SU-DHL-6 (cell line): ENCODE results near the gene TRNT1.

ENCODE experiments used
- H2AFZ ChIP-seq: fragments of 200-600 bp; sonication (generic); 2 replicates; pipeline ENCODE4 v1.6.1; 2014; ENCODE audit warnings: low read depth, mild to moderate bottlenecking, moderate library complexity, mixed read lengths, antibody characterized with exemption, low read length; ENCODE audit not compliant: severe bottlenecking
- H3F3A ChIP-seq: fragments of 200-600 bp; shearing (Covaris generic); 2 replicates; pipeline ENCODE4 v1.6.0; 2016; ENCODE audit warnings: antibody characterized with exemption, mild to moderate bottlenecking; ENCODE audit not compliant: insufficient read depth
- H3K27ac ChIP-seq: fragments of 200-600 bp; sonication (generic); 2 replicates; pipeline ENCODE4 v1.5.1; 2016; ENCODE audit warnings: low read depth, mild to moderate bottlenecking, low read length, moderate library complexity, mixed read lengths
- H3K27me3 ChIP-seq: fragments of 200-600 bp; sonication (generic), shearing (Covaris generic); 2 replicates; pipeline ENCODE4 v1.6.0; 2014; ENCODE audit warnings: mild to moderate bottlenecking, low read length
- H3K36me3 ChIP-seq: fragments of 200-600 bp; sonication (generic); 2 replicates; pipeline ENCODE4 v1.6.1; 2014; ENCODE audit warnings: mild to moderate bottlenecking, low read length, mixed read lengths
- H3K4me2 ChIP-seq: fragments of 300-600, 200-600 bp; shearing (Covaris generic), sonication (generic); 2 replicates; pipeline ENCODE4 v1.6.0; 2014; ENCODE audit warnings: low read length, low read depth, mild to moderate bottlenecking; ENCODE audit not compliant: poor library complexity, severe bottlenecking
- H3K4me3 ChIP-seq: fragments of 200-600 bp; sonication (generic); 2 replicates; pipeline ENCODE4 v1.5.1; 2014; ENCODE audit warnings: antibody characterized with exemption, low read length, mild to moderate bottlenecking, mixed read lengths; ENCODE audit not compliant: insufficient read depth, poor library complexity, severe bottlenecking
- H3K79me2 ChIP-seq: fragments of 200-600 bp; sonication (generic); 2 replicates; pipeline ENCODE4 v1.6.1; 2014; ENCODE audit warnings: mild to moderate bottlenecking, low read length, moderate library complexity; ENCODE audit not compliant: insufficient read depth
- H3K9ac ChIP-seq: fragments of 200-600 bp; sonication (generic); 2 replicates; pipeline ENCODE4 v1.7.0; 2014; ENCODE audit warnings: mild to moderate bottlenecking, low read length
- H3K9me2 ChIP-seq: fragments of 200-600 bp; sonication (generic); replicated peaks from 2 replicates; pipeline ENCODE4 v1.6.1; 2014; ENCODE audit warnings: low read length; ENCODE audit not compliant: insufficient read depth
- H3K9me3 ChIP-seq: fragments of 200-600 bp; sonication (generic); 2 replicates; pipeline ENCODE4 v1.6.1; 2014; ENCODE audit warnings: low read length, mixed read lengths; ENCODE audit not compliant: insufficient read depth
- H4K20me1 ChIP-seq: fragments of 200-600 bp; sonication (generic); 2 replicates; pipeline ENCODE4 v1.6.1; 2014; ENCODE audit warnings: low read depth, mild to moderate bottlenecking, antibody characterized with exemption, low read length, moderate library complexity, mixed read lengths
- CTCF ChIP-seq: fragments of 200-600 bp; sonication (generic); IDR thresholded peaks from one replicate; pipeline ENCODE4 v1.5.1; 2017; ENCODE audit warnings: antibody characterized with exemption, mild to moderate bottlenecking, low read length, moderate library complexity; ENCODE audit not compliant: insufficient read depth, poor library complexity, severe bottlenecking
- EZH2phosphoT487 ChIP-seq: fragments of 200-600 bp; sonication (generic), shearing (Covaris generic); conservative IDR thresholded peaks from 2 replicates; pipeline ENCODE4 v1.6.1; 2018; ENCODE audit warnings: mild to moderate bottlenecking, antibody characterized with exemption, low read length, moderate library complexity, mixed read lengths

The TRNT1 gene

GRCh38 chr3:3097958-3098357 lies 28.8 kb upstream of the TRNT1 start:
- Histone ChIP-seq H3F3A (no peaks in the 10 kb centered on the region), H3K4me3 (no peak overlapping the region)

GRCh38 chr3:3101660-3102458 lies 24.9 kb upstream of the TRNT1 start:
- Histone ChIP-seq H2AFZ (no peak overlapping the region), H3K79me2 (no peaks in the 10 kb centered on the region), H3K9me2 (no peaks in the 10 kb centered on the region), H3K4me2 (no peak overlapping the region), H3K9ac (no peak overlapping the region), H3K4me3 (no peak overlapping the region), H3K27ac (no peak overlapping the region), H3K36me3 (no peaks in the 10 kb centered on the region), H4K20me1 (no peaks in the 10 kb centered on the region), H3K27me3 (peaks cover 4% of the 10 kb centered on the region), H3K9me3 (no peaks in the 10 kb centered on the region), H3F3A (no peaks in the 10 kb centered on the region)
- TF ChIP-seq CTCF (no peak), EZH2phosphoT487 (no peak)

More at GRCh38 chr3:3097958-3098357, 28.8 kb upstream of the TRNT1 start:
- Histone ChIP-seq H3K4me2 (no peak overlapping the region), H4K20me1 (no peaks in the 10 kb centered on the region), H3K9ac (no peak overlapping the region), H3K79me2 (no peaks in the 10 kb centered on the region), H3K36me3 (no peaks in the 10 kb centered on the region), H3K9me3 (no peaks in the 10 kb centered on the region), H3K9me2 (no peaks in the 10 kb centered on the region), H2AFZ (no peak overlapping the region), H3K27ac (no peak overlapping the region), H3K27me3 (no peaks in the 10 kb centered on the region; the same call in 1 of the 2 replicates)
- TF ChIP-seq CTCF, result no peak
- TF ChIP-seq EZH2phosphoT487, result no peak

GRCh38 chr3:3102751-3103150 lies 24.0 kb upstream of the TRNT1 start:
- Histone ChIP-seq H3F3A (no peaks in the 10 kb centered on the region), H3K4me2 (no peak overlapping the region), H2AFZ (no peak overlapping the region), H3K36me3 (no peaks in the 10 kb centered on the region), H4K20me1 (no peaks in the 10 kb centered on the region), H3K27me3 (peaks cover 4% of the 10 kb centered on the region), H3K4me3 (no peak overlapping the region), H3K9me2 (no peaks in the 10 kb centered on the region), H3K79me2 (no peaks in the 10 kb centered on the region), H3K9ac (no peak overlapping the region), H3K9me3 (no peaks in the 10 kb centered on the region), H3K27ac (no peak overlapping the region)
- TF ChIP-seq CTCF (no peak), EZH2phosphoT487 (no peak)
